ENCODE measurements around the gene DOCK6.

DNA sequence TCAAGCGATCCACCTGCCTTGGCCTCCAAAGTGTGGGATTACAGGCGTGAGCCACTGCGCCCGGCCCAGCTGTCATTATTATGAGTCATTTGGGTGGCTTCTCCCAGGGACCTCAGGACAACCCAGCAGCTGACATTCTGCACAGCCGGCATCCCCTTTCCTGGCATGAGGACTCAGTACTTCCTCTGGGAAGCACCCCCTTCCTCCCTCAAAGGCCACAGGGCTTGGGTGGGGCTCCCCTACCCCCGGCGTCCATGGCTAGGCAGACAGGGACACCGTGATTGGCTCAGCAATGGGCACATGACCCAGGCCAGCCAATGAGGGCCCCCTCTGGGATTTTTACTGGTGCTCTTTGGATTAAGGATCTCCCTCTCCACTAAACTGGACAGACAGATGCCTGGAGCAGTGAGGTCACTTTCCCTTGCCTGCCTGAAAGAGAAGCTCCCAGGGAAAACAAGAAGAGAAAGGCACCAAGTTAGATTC lies 71.0 kb downstream of the DOCK6 start:
- TF ChIP-seq, protein P1, sequence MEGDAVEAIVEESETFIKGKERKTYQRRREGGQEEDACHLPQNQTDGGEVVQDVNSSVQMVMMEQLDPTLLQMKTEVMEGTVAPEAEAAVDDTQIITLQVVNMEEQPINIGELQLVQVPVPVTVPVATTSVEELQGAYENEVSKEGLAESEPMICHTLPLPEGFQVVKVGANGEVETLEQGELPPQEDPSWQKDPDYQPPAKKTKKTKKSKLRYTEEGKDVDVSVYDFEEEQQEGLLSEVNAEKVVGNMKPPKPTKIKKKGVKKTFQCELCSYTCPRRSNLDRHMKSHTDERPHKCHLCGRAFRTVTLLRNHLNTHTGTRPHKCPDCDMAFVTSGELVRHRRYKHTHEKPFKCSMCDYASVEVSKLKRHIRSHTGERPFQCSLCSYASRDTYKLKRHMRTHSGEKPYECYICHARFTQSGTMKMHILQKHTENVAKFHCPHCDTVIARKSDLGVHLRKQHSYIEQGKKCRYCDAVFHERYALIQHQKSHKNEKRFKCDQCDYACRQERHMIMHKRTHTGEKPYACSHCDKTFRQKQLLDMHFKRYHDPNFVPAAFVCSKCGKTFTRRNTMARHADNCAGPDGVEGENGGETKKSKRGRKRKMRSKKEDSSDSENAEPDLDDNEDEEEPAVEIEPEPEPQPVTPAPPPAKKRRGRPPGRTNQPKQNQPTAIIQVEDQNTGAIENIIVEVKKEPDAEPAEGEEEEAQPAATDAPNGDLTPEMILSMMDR (IDR thresholded peaks at IDR 0.05) = no peak
- peak in 1 of 2 donors; percentile 64 for TF ChIP-seq POLR2A (IDR thresholded peaks at IDR 0.05)
